H1 (cell line): Measurements from ENCODE around the gene NDUFS3. TPM values are rescaled to one million over a fixed set of nuclear protein-coding genes. Genes with fewer than 3 reads are reported as not detected.

ENCODE experiments used
- CBX8 ChIP-seq: fragments of 300-800, 300-1000 bp; sonication (generic); IDR thresholded peaks from 2 replicates; pipeline ENCODE4 v1.7.1; 2016; ENCODE audit warnings: low read depth, low read length, borderline replicate concordance
- E2F6 ChIP-seq: IDR thresholded peaks from 2 replicates; pipeline ENCODE4 v1.6.1; 2012; ENCODE audit warnings: inconsistent platforms
- EGR1 ChIP-seq: IDR thresholded peaks from 2 replicates; pipeline ENCODE4 v1.6.1; 2011; ENCODE audit warnings: low read depth, low read length, borderline replicate concordance
- polyA plus RNA-seq, 7 experiments: library from polyadenylated mRNA; depleted of rRNA in 3 of 7; stranded (reverse) in 5 of 7; unstranded in 2 of 7; fragments of >200 nt in 5 of 7; fragments of 200-250 nt in 2 of 7; gene quantifications; 1 replicate in 5 of 7; 2 replicates in 1 of 7; 4 replicates in 1 of 7; pipeline versions ENCODE4 v1.2.1 to v1.2.3, GENCODE V29; 2011 to 2013; ENCODE audit warnings: missing spikeins in 2 of 7, mixed read lengths in 2 of 7
- total RNA-seq: library from RNA; stranded (reverse); fragmentation: NEBNext Ultra II Directional; extraction: Animal tissue kit (Norgen Biotek cat#: 25700); gene quantifications from 2 replicates; pipeline ENCODE4 v1.2.1, GENCODE V29; 2021

The NDUFS3 gene
- total and polyA plus RNA-seq, 2 of the 8 experiments (the other 6 are each of a cell fraction or from before 2014, with no cell fraction given): 135 to 241 TPM

- TF ChIP-seq EGR1 (no peak), E2F6 (no peak), CBX8 (no peak)
Observed at GRCh38 chr11:47611348-47611794, 32.5 kb downstream of the NDUFS3 start (continued).
